ENCODE results near the gene ALDOB.
A peak's percentile ranks its signal among the peaks of the same experiment; 100 is the strongest.

Gene ALDOB

GRCh38 chr9:101381118-101381517 is 54.5 kb downstream of the ALDOB start:
- ChIA-PET CTCF (interaction anchor here (0.6 kb wide), 1 partner anchor 525 kb away, joined by 3 read pairs; no protein-coding TSS in a partner anchor), POLR2A (ENCODE audit: low non-redundant PET) (interaction anchor here (0.6 kb wide), 1 partner anchor 921 kb away, joined by 3 read pairs; no protein-coding TSS in a partner anchor)
- no peak for TF ChIP-seq CTCF (conservative IDR thresholded peaks at IDR 0.05; ENCODE audit: low read depth)
- no peak overlapping the region for H3K27ac ChIP-seq
- no peak for DNase-seq (ENCODE audit: low spot score)

GRCh38 chr9:101380295-101380694 is 55.3 kb downstream of the ALDOB start:
- DNase-seq (ENCODE audit: low spot score), result no peak
- no peak overlapping the region for H3K27ac ChIP-seq
- ChIA-PET POLR2A (ENCODE audit: low non-redundant PET) (interaction anchor here (0.6 kb wide), 1 partner anchor 920 kb away, joined by 3 read pairs; no protein-coding TSS in a partner anchor), CTCF (interaction anchor here (0.6 kb wide), 1 partner anchor 193 kb away, joined by 3 read pairs; no protein-coding TSS in a partner anchor)
- TF ChIP-seq CTCF (conservative IDR thresholded peaks at IDR 0.05; ENCODE audit: low read depth), result no peak

GRCh38 chr9:101376111-101376848 is 59.3 kb downstream of the ALDOB start:
- POLR2A ChIA-PET (ENCODE audit: low non-redundant PET), result no interaction called here
- CTCF ChIA-PET, result interaction anchor here (0.6 kb wide), 1 partner anchor 300 kb away, joined by 5 read pairs; no protein-coding TSS in a partner anchor
- peak overlapping the region; percentile 34; the same call in 1 of the 2 replicates for H3K27ac ChIP-seq
- peak; percentile 80 for DNase-seq (ENCODE audit: low spot score)
- no peak for TF ChIP-seq CTCF (conservative IDR thresholded peaks at IDR 0.05; ENCODE audit: low read depth)

- no peak overlapping the region for H3K27ac ChIP-seq
- ChIA-PET CTCF (no interaction called here), POLR2A (ENCODE audit: low non-redundant PET) (no interaction called here)
- no peak for DNase-seq (ENCODE audit: low spot score)
- no peak for TF ChIP-seq CTCF (conservative IDR thresholded peaks at IDR 0.05; ENCODE audit: low read depth)
Measured at GRCh38 chr9:101375546-101375945, 60.0 kb downstream of the ALDOB start.

GRCh38 chr9:101372327-101373118 is 63.1 kb downstream of the ALDOB start:
- TF ChIP-seq CTCF (conservative IDR thresholded peaks at IDR 0.05; ENCODE audit: low read depth), result no peak
- DNase-seq (ENCODE audit: low spot score), result no peak
- ChIA-PET CTCF (interaction anchor here (0.6 to 0.8 kb wide), 4 partner anchors 42 to 253 kb away, joined by 3 to 9 read pairs (median 4); no protein-coding TSS in a partner anchor), POLR2A (ENCODE audit: low non-redundant PET) (no interaction called here)
- no peak overlapping the region for H3K27ac ChIP-seq

GRCh38 chr9:101371813-101372212 is 63.8 kb downstream of the ALDOB start:
- H3K27ac ChIP-seq, result no peak overlapping the region
- CTCF ChIA-PET, result interaction anchor here (0.8 kb wide), 1 partner anchor 78 kb away, joined by 4 read pairs; no protein-coding TSS in a partner anchor
- POLR2A ChIA-PET (ENCODE audit: low non-redundant PET), result no interaction called here
- no peak for DNase-seq (ENCODE audit: low spot score)
- TF ChIP-seq CTCF (conservative IDR thresholded peaks at IDR 0.05; ENCODE audit: low read depth), result no peak
